DMS114 treated with DMSO at 0.1 percent for 48 hours (cell line): ENCODE data around the gene PLEK.

Source experiments
- DNase-seq: peaks from one replicate; lab custom pipeline; 2025; ENCODE audit not compliant: unreplicated experiment; lab: John Stamatoyannopoulos, UW

The PLEK gene

GRCh38 chr2:68414452-68414851, 49.4 kb downstream of the PLEK start:
- DNase-seq, result no peak

GRCh38 chr2:68414876-68415275, 49.8 kb downstream of the PLEK start:
- no peak for DNase-seq

- no peak for DNase-seq
These were observed 50.4 kb downstream of the PLEK start for GRCh38 chr2:68415521-68415920.

GRCh38 chr2:68416081-68416675, 51.1 kb downstream of the PLEK start:
- no peak for DNase-seq

- no peak for DNase-seq
These were observed 52.8 kb downstream of the PLEK start for GRCh38 chr2:68417926-68418325.

- no peak for DNase-seq
These were observed 53.3 kb downstream of the PLEK start for GRCh38 chr2:68418419-68418818.

GRCh38 chr2:68418855-68419254, 53.8 kb downstream of the PLEK start:
- no peak for DNase-seq

GRCh38 chr2:68420254-68420910, 55.3 kb downstream of the PLEK start:
- no peak for DNase-seq

- no peak for DNase-seq
These were observed 59.0 kb downstream of the PLEK start for GRCh38 chr2:68423966-68424650.

- DNase-seq, result no peak
These were observed 60.4 kb downstream of the PLEK start for GRCh38 chr2:68425503-68425902.

- no peak for DNase-seq
These were observed 61.4 kb downstream of the PLEK start for GRCh38 chr2:68426446-68426845.

GRCh38 chr2:68426848-68427579, 61.9 kb downstream of the PLEK start:
- DNase-seq, result no peak

- DNase-seq, result no peak
These were observed 63.0 kb downstream of the PLEK start for GRCh38 chr2:68428126-68428525.

GRCh38 chr2:68428746-68429145, 63.7 kb downstream of the PLEK start:
- DNase-seq, result no peak

GRCh38 chr2:68429311-68429826, 64.3 kb downstream of the PLEK start:
- DNase-seq, result no peak

- DNase-seq, result no peak
These were observed 66.4 kb downstream of the PLEK start for GRCh38 chr2:68431316-68431972.

GRCh38 chr2:68432696-68433658, 67.9 kb downstream of the PLEK start:
- DNase-seq, result no peak

GRCh38 chr2:68434981-68435380, 69.9 kb downstream of the PLEK start:
- no peak for DNase-seq

- no peak for DNase-seq
These were observed 70.5 kb downstream of the PLEK start for GRCh38 chr2:68435615-68436014.

GRCh38 chr2:68436270-68436669, 71.2 kb downstream of the PLEK start:
- no peak for DNase-seq
